HG03045 (cell line): ENCODE data around the gene EHBP1.
A peak's percentile ranks its signal among the peaks of the same experiment; 100 is the strongest.
"Not testable (repeated sequence)": the region's sequence is repeated elsewhere in the genome, so short reads cannot be mapped to it uniquely, and the experiment has no call there.

Source experiments
- ATAC-seq: cut with Tn5 transposase; IDR thresholded peaks from one replicate; pipeline ENCODE4 v1.9.1; 2021; ENCODE audit warnings: mild to moderate bottlenecking, moderate library complexity; ENCODE audit not compliant: unreplicated experiment

EHBP1 gene

DNA sequence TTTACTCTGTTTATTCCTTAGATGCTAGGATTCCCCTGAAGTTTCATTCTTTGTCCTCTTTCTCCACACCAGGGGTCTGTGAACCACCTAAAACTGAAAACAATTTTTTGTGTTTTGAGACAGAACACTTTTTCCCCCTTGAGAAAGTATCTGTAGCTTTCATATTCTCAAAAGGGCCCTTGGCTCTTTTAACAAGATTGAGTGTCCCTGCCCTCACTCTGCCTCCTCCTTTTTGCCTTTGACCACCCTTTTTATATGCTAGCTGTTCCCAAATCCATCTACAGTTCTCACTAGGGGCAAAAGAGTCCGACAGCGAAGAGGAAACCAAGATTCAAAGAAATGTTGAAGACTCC, 883 bp upstream of the EHBP1 start:
- ATAC-seq: no peak

DNA sequence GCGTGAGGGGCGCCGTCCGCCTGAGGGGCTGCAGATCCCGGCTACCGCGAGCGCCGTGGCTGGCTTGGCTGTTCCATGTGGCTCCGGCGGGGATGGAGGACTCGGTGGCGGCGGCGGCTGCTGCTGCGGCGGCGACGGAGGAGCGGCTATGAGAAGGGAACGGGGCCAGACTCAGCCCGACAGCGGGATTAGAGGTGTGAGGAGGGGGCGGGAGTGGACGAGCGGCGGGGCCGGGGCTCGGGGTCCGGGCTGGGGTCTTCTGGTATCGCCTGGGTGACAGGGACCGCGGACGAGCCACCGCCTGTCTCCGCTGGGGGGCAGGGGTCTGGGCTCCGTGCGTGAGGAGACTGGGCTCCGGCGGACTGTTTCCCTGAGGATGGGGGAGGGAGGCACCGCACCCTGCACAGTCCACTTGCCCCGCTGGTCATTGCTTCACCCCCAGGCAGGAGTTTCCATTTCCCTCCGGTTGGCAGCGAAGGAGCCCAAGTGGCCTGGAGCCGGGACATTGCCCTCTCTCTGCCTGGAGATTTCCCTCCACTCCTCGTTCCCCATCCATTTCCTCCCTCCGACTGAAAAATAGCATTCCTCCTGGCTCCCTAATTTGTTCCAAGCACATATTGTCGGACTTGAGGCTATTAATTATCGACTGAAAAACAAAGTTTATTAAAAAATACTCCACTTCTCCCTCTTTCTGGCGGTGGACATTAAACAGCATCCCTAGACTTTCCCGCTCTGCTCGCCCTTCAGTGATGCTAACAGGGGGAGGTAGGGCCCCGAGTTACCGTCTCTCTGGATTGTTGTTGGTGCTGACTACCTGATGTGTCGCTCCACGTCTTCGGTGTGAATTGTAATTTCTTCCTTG, 577 bp downstream of the EHBP1 start:
- ATAC-seq: peak; percentile 7

DNA sequence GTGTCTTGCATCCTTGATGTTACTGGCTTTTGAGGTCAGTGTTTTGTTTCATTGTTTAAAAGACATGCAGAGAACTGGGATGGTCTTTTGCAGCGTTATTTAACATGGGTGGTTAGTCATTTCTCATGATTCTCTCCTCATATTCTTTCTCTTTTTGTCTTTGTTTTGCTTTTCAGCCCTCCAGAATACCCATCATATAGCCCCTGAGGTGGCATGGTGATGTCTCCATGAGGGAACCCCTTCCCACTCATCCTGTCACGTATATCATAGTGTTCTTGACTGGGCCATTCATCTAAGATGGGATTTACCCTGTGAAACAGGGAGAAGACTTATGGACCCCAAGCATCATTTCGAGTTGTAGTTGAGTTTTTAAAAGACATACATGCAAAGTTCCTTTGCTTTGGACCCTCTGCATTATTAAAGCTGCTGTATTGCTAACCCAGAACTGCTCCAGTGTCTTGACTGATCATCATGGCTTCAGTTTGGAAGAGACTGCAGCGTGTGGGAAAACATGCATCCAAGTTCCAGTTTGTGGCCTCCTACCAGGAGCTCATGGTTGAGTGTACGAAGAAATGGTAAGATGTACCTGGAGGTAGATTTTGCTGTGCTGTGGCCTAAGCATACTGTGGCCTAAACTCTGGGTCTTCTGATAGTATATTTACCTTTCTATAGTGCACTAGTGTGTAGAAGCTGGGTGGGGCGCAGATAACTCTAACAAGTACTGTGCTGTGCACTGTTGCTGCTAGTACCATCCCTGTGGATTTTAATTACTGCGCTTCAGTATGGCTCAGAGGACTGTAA, 1.4 kb downstream of the EHBP1 start:
- no peak for ATAC-seq

DNA sequence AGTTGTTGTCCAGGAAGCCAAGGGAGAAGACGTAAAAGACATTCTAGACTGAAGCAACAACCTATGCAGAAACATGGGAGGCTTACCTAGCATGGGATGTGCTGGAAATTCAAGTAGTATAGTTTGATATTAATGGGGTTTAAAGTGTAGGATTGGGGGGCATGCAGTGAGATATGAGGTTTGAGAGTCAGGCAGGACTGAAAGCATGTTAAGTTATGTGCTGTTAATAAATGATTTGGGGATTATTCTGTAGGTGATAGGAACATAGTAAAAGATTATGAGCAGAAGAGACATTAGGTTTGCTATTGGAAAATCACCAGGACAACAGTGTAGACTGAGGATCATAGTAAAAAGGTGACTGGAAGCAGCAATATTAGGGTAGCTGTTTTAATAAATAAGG, 3.2 kb downstream of the EHBP1 start:
- ATAC-seq: no peak

DNA sequence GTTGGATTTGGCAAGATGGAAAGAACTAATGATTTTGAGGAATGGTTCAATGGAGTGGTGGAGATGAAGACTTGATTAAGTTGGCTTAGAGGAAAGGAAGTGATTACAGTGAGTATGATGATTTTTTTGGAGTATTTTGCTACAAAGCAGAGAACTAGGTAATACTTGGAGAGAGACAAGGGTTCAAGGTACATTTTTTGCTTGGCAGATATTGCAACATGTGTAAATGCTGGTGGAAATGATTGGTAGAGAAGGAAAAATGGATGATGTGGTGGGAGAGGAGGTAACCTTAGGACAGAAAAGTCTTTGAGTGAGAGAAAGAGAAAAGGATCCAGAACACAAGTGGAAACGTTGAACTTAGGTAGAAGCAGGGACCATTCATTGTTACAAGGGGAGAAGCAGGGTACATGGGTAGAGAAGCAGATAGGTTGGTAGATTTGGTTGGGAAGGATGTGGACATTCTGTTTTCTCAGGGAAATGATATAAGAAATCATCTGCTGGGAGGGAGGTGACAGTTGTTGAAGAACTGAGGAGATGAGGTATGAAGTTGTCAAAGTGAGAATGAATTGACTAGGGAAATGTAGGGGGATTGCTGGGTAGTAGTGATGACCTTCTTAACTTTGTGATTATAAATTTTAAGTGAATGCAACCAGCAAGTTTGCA, 6.5 kb downstream of the EHBP1 start:
- no peak for ATAC-seq

DNA sequence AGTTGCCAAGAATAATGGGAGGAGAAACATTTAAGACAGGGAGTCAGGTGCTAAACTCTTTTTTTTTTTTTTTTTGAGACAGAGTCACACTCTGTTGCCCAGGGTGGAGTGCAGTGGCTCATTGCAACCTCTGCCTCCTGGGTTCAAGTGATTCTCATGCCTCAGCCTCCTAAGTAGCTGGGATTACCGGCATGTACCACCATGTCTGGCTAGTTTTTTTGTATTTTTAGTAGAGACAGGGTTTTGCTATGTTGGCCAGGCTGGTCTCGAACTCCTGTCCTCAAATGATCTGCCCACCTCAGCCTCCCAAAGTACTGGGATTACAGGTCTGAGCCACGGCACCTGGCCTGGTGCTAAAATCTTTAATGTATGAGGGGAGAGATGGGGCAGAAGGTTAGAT, 7.7 kb downstream of the EHBP1 start:
- not testable (repeated sequence) for ATAC-seq

DNA sequence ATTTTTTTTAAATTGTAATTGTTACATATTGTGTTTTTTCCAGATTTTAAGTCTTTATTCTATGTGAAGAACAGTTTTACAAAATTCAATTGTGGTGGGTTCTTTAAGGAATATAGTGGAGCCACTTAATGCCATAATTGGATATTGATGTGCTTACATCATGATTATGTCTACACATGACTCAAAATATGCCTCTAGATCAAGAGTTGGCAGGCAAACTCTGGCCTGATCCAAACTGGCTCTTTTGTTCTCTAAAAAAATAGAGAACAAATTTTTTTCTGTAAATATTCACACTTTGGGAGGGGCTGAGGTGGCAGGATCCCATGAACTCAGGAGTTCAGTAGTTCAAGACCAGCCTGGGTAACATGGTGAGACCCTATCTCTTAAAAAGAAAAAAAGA, 8.3 kb downstream of the EHBP1 start:
- no peak for ATAC-seq

DNA sequence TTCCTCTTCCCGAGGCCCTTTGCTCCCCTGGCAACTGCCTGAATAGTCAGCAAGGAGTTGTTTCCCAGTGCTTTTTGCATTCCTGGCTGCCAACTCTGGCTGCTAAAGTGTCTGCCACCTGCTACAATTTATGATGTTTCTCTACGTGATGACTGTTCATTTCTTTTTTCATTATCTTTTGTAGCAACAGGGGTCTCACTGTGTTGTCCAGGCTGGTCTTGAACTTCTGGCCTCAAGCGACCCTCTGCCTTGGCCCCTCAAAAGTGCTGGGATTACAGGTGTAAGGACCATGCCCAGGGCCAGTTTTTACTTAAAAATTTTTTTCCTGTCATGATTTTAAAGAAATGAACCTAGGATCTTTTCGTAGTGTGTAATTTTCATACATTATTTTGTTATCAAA, 11.3 kb downstream of the EHBP1 start:
- ATAC-seq: no peak

DNA sequence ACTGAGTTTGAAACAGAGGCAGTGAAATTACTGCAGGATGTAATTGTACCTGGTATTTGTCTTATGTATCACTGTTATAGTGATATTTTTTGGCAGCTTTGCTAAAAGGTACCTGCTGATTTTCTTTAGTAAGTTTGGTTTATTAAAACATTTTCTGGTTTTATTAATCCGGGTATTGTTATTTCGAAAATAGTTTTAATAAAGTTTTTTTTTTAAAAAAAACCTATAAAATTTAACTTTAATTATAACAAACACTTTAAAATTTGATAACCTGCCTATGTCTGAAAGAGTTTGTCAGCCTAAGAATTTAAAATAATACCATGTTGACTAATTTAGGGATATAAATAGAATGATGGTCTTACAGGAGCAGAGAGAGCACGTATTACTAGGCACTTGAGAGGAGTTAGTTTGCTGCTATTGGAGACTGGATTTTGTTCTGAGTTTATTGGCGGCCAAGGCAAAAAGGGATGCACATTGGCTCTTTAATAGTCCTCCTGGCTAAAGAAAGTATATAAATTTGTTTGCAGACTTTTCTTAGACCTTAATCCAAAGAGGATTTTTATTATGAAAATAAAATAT, 12.1 kb downstream of the EHBP1 start:
- no peak for ATAC-seq

DNA sequence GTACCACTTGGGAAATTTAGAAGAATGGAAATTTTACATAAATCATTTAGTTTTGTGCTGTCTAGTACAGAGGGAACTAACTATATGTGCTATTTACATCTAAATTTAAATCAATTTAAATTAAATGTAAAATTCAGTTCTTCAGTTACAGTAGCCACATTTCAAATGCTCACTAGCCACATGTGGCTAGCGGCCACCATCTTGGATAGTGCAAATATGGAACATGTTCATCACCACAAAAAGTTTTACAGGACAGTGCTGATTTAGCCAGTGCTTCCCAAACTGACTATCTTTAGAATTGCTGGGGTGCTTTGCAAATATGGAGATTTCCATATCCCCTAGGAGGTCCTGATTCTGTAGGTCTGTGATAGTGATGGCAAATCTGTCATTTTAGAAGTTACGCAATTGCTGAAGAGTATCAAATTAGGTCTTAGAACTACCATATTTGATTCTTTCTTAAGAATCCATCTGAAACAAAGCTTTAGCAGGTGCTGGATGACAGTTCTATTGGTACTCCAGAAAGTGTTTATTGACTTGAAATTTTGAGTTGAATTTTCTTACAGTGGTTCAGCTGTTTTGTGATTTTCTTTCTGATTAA, 12.8 kb downstream of the EHBP1 start:
- ATAC-seq: no peak

DNA sequence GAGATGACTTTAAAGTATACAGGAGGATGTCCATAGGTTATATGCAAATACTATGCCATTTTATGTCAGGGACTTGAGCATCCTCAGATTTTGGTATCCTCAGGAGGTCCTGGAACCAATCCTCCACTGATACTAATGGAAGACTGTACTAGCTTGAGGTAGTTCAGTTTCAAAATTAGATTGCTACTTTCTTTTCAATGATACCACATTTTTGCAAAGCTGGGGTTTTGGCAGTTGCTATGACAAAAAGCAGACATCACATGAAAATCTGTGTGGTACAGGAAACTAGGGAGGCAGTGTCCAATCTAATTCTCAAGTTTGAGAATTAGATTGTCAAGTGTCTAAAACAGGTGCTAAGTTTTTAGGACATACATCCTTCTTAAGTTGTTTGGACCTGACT, 14.2 kb downstream of the EHBP1 start:
- ATAC-seq: no peak

DNA sequence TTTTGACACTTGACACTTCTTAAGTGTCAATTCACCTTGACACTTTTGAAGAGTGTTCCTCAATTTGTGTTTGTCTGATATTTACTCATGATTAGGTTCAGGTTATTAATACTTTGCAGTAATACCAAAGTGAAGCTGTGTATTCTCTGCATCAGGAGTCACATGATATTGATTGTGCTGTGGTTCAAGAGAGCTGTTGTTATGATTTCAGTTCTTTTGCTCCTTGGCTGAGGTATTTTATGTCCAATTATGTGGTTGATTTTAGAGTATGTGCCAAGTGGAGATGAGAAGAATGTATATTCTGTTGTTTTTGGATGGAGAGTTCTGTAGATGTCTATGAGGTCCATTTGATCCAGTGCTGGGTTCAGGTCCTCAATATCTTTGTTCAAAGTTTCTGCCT, 17.2 kb downstream of the EHBP1 start:
- ATAC-seq: no peak

DNA sequence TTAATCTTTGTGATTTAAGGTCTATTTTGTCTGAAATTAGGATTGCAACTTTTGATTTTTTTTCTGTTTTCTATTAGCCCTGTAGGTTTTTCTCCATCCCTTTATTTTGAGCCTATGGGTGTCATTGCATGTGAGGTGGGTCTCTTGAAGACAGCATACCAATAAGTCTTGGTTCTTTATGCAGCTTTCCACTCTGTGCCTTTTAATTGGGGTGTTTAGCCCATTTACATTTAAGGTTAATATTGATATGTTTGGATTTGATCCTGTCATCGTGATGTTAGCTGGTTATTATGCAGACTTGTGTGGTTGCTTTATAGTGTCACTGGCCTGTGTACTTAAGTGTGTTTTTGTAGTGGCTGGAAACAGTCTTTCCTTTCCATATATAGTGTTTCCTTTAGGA, 17.7 kb downstream of the EHBP1 start:
- ATAC-seq: no peak

DNA sequence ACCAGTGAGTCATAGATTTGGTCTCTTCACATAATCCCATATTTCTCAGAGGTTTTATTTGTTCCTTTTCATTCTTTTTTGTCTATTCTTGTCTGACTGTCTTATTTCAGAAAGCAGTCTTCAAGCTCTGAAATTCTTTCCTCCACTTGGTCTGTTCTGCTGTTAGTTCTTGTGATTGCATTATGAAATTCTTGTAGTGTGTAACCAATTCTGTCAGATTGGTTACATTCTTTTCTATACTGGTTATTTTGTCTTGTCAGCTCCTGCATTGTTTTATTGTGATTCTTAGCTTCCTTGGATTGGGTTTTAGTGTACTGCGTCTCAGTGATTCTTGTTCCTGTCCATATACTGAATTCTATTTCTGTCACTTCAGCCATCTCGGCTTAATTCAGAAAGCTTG, 18.6 kb downstream of the EHBP1 start:
- no peak for ATAC-seq

DNA sequence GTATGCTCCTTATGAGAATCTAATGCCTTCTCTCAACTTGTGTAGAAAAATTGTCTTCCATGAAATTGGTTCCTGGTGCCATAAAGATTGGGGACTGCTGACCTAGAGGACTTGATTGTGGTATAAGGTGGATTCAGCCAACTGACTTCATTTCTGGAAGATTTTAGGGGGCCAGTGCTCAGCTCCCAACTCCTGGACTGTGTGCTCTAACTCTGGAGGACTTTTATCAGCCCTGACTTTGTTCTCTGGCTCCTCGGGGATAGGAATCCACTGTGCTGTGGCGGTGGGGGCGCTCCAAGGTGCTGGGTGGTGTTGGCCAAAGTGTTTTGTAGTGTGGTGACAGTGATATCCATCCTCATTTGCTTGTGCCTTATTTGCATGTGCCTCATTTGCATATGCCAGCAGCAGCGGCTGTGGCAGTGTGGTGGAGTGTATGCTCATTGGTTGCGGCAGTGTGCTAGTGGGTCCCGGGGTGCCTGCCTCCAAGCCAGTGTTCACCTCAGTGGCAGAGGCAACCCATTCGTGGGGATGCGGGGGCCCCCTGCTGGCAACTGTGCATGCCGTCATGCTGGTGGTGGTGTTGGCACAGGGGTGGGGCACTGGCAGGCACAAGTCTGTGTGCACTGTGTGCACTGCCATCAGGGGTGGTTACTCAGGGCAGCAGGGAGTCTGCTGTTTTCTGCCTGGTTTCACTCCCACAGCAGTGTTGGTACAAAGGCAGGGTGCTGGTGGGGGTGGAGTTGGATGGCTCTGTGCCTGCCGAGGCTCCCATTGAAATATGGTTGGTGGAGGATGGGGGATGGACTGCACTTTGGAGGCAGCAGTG, 19.6 kb downstream of the EHBP1 start:
- ATAC-seq: no peak

DNA sequence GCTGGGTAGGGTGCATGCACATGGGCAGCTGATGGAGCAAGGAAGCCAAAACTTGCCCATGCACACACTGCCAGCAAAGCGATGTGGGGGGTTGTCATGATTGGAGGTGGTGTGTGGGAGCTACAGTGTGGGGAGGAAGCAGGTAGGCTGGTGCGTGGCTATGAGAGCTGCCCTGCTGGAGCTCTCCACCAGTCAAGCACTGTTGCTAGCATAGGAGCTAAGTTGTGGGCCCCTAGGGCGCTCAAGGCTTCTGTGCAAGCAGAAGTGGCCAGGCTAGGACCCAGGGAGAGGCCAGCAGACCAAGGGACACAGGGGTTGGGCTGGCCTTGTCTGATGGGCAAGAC, 20.2 kb downstream of the EHBP1 start:
- no peak for ATAC-seq

DNA sequence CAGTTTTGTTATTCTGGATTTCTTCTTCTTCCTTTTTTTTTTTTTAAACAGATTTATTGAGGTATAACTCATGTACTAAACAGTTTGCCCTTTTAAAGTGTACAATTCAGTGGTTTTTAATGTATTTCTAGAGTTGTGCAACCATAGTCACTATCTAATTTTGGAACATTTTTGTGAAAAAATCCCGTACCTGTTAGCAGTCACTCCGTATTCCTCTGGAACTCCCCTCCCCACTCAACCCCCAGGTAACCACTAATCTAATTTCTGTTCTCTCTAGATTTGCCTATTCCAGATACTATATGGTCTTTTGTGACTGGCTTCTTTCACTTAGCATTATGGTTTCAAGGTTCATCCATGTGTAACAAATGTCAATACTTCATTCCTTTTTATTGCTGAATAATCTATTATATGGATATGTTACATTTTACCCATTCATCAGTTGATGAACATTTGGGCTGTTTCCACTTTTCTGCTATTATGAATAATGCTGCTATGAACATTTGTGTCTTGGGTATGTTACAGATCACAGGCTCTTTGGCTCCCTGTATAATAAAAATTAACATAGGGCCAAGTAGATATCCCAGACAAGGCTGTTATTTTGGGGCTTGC, 21.9 kb downstream of the EHBP1 start:
- no peak for ATAC-seq

DNA sequence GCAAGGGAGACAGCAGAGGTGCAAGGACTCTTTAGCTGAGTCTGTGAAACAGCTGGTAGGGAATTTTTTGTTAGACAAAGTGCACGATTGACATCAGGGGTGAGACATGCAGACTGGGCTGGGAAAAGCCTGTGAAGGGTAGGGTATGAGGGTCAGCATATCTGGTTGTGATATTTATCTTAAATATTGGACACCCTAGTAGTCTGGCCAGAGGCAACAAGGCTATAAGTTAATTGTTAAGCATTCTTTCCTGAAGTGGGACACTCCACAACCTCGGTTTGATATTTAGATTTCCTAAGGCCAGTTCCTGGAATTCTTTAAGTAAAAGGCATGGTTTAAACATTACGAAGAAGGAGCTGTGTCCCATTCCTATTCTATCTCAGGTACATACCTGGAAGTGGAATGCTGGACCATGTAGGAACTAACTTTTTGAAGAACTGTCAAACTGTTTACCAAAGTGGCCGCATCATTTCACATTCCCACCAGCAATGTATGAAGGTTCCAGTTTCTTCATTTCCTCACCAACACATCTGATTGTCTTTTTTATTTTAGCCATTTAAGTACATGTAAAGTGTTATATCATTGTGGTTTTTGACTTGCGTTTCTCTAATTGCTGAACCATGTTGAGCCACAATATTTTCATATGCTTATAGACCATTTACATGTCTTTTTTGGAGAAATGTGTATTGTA, 22.5 kb downstream of the EHBP1 start:
- ATAC-seq: no peak

DNA sequence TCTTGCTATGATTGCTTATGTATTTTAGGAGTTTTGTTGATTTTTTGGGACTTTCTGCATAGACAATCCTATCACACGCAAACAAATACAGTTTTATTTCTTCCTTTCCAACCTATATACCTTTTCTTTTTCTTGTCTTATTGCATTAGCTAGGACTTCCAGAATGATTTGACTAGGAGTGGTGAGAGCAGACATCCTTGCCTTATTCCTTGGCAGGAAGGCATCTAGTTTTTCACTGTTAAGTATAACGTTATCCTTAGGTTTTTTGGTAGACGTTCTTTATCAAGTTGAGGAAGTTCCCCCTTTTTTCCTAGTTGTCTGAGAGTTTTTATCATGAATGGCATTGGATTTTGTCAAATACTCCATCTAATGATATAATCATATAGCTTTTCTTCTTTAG, 25.8 kb downstream of the EHBP1 start:
- no peak for ATAC-seq
